K562 (cell line): Measurements from ENCODE around the gene PAIP2. TPM values are rescaled to one million over a fixed set of nuclear protein-coding genes. Genes with fewer than 3 reads are reported as not detected.

Experiments
- CC2D1A ChIP-seq: fragments of 450-650 bp; IDR thresholded peaks from 2 replicates; pipeline ENCODE4 v1.6.1; 2017; ENCODE audit warnings: mild to moderate bottlenecking
- CCAR2 ChIP-seq: fragments of 200-400 bp; formaldehyde crosslinking; IDR thresholded peaks from 2 replicates; pipeline ENCODE4 v1.6.1; 2017; ENCODE audit warnings: mild to moderate bottlenecking, low read depth, low read length
- GABPB1 ChIP-seq: sonication (generic); formaldehyde crosslinking; IDR thresholded peaks from 2 replicates; pipeline ENCODE4 v1.8.0; 2022; ENCODE audit warnings: mild to moderate bottlenecking, missing genetic modification reagents
- HLTF ChIP-seq: fragments of 450-650 bp; IDR thresholded peaks from 2 replicates; pipeline ENCODE4 v1.6.1; 2016
- HNRNPK ChIP-seq: fragments of 200-400 bp; formaldehyde crosslinking; IDR thresholded peaks from one replicate; pipeline ENCODE4 v1.6.1; 2018; ENCODE audit warnings: mild to moderate bottlenecking, low read depth, low read length; ENCODE audit not compliant: poor library complexity, severe bottlenecking
- MYC ChIP-seq, 2 experiments: fragments of 250-450 bp in 1 of 2; sonication (Bioruptor Pico) in 1 of 2; IDR thresholded peaks; 2 replicates each; pipeline versions ENCODE4 v1.5.1 to v1.6.1; 2012 to 2021; ENCODE audit warnings: low read depth in 2 of 2, borderline replicate concordance in 1 of 2, improper control_type of control experiment in 1 of 2, low read length in 1 of 2, mild to moderate bottlenecking in 1 of 2, moderate library complexity in 1 of 2
- NFYB ChIP-seq: IDR thresholded peaks from 2 replicates; pipeline ENCODE4 v1.6.1; 2011; ENCODE audit warnings: mild to moderate bottlenecking, moderate library complexity; ENCODE audit not compliant: insufficient read length; ENCODE audit errors: extremely low read depth
- RBBP5 ChIP-seq: fragments of 200-600 bp; sonication (generic); IDR thresholded peaks from 2 replicates; pipeline ENCODE4 v1.6.1; 2012; ENCODE audit warnings: borderline replicate concordance, mild to moderate bottlenecking, low read length, control low read depth, inconsistent platforms; ENCODE audit not compliant: insufficient read depth, poor library complexity, severe bottlenecking
- polyA plus RNA-seq, 8 experiments: library from polyadenylated mRNA; depleted of rRNA in 4 of 8; stranded (reverse) in 5 of 8; unstranded in 3 of 8; fragments of >200 nt; fragmentation: Nextera tagmentation in 2 of 8; fragmentation: Illumina TruSeq in 1 of 8; extraction: Ambion mirVana in 2 of 8; extraction: Trizol in 1 of 8; gene quantifications; 2 replicates each; pipeline versions ENCODE4 v1.2.1 to v1.2.3, GENCODE V29; 2011 to 2014; ENCODE audit warnings: inconsistent platforms in 1 of 8, missing spikeins in 1 of 8
- total RNA-seq, 7 experiments: library from RNA; depleted of rRNA in 6 of 7; stranded (reverse); fragments of >200 nt in 6 of 7; fragmentation: Illumina TruSeq in 2 of 7; extraction: Trizol in 2 of 7; gene quantifications; 2 replicates each; pipeline versions ENCODE4 v1.2.1 to v1.2.3, GENCODE V29; 2011 to 2021; ENCODE audit warnings: low replicate concordance in 1 of 7
- TF ChIP-seq, protein P1 (sequence below): fragments of 250-450 bp; sonication (Bioruptor Pico); IDR thresholded peaks from 2 replicates; pipeline ENCODE4 v1.5.0; 2021; ENCODE audit warnings: mild to moderate bottlenecking, moderate library complexity
- TF ChIP-seq, protein P2 (sequence below): sonication (generic); formaldehyde crosslinking; IDR thresholded peaks from 2 replicates; pipeline ENCODE4 v1.8.0; 2022; ENCODE audit warnings: mild to moderate bottlenecking, missing genetic modification reagents
- TF ChIP-seq, protein P3 (sequence below), 2 experiments: fragments of 450-650 bp in 1 of 2; sonication (generic) in 1 of 2; formaldehyde crosslinking in 1 of 2; IDR thresholded peaks; 2 replicates each; pipeline versions ENCODE4 v1.7.1 to v1.9.0; 2016 to 2022; ENCODE audit warnings: inconsistent platforms in 1 of 2, mild to moderate bottlenecking in 1 of 2, missing genetic modification reagents in 1 of 2

Gene PAIP2
- total and polyA plus RNA-seq, 9 of the 15 experiments (the other 6 are each of a cell fraction or from before 2014, with no cell fraction given): 78.3 to 187 (median 128) TPM

DNA sequence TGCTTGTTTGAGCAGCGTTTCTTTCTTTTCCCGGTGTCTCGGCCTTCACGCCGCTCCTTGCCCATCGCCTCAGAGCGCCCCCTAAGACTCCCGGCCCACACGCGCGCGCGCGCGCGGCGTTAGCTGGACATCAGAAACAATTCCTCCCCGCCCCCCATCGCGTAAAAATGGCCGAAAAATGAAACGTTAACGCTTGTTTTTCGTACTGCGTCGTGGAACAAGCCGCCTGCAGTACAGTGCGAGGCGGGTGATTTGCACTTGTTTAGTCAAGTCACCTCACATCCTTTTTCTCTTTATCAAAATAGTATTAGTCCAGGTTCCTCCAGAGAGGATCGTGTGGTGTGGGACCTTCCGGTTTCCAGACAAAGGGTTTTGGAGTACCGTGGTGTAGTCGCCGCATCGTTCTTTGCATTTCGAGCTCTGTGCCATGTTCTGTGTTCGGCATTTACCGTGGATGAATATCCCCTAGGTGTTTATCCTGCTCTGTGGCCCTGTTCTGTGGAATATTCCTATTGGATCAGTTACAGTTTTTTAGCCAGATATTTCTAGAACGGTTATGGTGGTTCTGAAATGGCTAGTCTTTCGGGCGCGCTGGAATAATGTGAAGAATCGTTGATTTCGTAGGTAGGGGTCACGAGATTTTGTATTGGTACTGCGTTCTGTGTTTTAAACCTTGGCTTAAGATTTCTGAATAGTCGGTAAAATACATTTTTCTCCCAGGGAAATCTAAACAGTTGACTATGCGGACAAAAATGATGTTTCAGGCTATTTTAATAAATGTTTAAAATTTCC lies 47.1 kb upstream of the PAIP2 start (continued):
- no peak for TF ChIP-seq NFYB
- peak; percentile 5 for TF ChIP-seq RBBP5
- TF ChIP-seq HNRNPK: no peak
- peak; percentile 83; the same call in 1 of the 2 replicates for TF ChIP-seq MYC (IDR thresholded peaks at IDR 0.05; ENCODE audit: low read depth, low read length)
- no peak for TF ChIP-seq MYC (CRISPR knock-in tag; IDR thresholded peaks at IDR 0.05; ENCODE audit: borderline replicate concordance, low read depth)
- TF ChIP-seq, protein P1, sequence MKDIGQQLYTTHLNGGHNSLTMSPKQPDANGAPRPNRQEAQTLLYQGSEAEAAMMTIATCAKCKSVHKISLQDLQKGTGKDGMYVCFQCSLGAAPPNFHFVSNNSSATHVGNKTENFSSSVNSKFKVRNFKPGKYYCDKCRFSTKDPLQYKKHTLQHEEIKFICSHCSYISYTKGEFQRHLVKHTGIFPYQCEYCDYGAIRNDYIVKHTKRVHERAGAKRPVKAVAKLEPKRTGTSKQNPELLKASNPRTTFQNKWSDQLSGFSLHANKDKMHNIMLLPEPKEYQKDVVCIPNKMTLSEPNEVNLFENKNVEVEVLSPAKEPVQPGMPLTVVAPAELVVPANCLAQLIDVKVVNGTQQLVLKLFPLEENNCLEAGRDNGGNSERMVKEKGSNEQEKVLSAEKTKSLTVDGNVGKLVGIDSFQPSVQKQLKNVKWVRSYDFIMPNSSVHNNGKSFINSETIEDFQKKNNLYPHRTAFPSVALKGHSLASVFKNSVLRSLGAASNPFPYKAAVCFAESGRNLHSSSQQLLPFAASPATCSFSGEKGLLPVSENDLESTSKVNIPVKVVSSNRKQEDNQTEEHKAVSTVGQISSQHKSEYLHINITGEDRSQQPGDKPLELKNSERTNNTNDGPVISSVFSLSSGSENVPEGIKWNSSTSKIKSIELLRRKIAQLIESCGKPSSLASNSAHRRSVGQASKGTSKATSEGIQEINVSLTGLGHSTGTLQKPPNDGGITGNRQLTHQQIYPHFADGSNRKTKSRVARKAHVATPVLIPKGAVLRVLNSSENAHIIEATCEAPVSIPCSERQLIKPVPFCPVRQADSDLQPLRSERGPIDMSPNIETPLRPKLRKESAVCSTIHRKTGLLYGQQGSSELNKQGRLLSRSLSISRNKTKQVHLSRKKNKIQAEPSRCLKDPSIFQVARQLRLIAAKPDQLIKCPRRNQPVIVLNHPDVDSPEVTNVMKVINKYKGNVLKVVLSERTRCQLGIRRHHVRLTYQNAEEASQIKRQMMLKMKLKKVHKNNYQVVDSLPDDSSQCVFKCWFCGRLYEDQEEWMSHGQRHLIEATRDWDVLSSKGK (CRISPR knock-in tag): no peak
- TF ChIP-seq CC2D1A: peak; percentile 37; the same call in 1 of the 2 replicates
- TF ChIP-seq, protein P2, sequence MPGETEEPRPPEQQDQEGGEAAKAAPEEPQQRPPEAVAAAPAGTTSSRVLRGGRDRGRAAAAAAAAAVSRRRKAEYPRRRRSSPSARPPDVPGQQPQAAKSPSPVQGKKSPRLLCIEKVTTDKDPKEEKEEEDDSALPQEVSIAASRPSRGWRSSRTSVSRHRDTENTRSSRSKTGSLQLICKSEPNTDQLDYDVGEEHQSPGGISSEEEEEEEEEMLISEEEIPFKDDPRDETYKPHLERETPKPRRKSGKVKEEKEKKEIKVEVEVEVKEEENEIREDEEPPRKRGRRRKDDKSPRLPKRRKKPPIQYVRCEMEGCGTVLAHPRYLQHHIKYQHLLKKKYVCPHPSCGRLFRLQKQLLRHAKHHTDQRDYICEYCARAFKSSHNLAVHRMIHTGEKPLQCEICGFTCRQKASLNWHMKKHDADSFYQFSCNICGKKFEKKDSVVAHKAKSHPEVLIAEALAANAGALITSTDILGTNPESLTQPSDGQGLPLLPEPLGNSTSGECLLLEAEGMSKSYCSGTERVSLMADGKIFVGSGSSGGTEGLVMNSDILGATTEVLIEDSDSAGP (CRISPR knock-in tag): 0 out of 2 replicates have a peak, but pooled peaks have one; percentile 11
- peak; percentile 52; the same call in 1 of the 2 replicates for TF ChIP-seq GABPB1 (CRISPR knock-in tag)
- TF ChIP-seq CCAR2: no peak
- TF ChIP-seq, protein P3, sequence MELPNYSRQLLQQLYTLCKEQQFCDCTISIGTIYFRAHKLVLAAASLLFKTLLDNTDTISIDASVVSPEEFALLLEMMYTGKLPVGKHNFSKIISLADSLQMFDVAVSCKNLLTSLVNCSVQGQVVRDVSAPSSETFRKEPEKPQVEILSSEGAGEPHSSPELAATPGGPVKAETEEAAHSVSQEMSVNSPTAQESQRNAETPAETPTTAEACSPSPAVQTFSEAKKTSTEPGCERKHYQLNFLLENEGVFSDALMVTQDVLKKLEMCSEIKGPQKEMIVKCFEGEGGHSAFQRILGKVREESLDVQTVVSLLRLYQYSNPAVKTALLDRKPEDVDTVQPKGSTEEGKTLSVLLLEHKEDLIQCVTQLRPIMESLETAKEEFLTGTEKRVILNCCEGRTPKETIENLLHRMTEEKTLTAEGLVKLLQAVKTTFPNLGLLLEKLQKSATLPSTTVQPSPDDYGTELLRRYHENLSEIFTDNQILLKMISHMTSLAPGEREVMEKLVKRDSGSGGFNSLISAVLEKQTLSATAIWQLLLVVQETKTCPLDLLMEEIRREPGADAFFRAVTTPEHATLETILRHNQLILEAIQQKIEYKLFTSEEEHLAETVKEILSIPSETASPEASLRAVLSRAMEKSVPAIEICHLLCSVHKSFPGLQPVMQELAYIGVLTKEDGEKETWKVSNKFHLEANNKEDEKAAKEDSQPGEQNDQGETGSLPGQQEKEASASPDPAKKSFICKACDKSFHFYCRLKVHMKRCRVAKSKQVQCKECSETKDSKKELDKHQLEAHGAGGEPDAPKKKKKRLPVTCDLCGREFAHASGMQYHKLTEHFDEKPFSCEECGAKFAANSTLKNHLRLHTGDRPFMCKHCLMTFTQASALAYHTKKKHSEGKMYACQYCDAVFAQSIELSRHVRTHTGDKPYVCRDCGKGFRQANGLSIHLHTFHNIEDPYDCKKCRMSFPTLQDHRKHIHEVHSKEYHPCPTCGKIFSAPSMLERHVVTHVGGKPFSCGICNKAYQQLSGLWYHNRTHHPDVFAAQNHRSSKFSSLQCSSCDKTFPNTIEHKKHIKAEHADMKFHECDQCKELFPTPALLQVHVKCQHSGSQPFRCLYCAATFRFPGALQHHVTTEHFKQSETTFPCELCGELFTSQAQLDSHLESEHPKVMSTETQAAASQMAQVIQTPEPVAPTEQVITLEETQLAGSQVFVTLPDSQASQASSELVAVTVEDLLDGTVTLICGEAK (IDR thresholded peaks at IDR 0.05): peak; percentile 74
- TF ChIP-seq, protein P3 (CRISPR knock-in tag; IDR thresholded peaks at IDR 0.05): no peak
- no peak for TF ChIP-seq HLTF
